Measurements from ENCODE around the gene RNGTT.

The RNGTT gene

DNA sequence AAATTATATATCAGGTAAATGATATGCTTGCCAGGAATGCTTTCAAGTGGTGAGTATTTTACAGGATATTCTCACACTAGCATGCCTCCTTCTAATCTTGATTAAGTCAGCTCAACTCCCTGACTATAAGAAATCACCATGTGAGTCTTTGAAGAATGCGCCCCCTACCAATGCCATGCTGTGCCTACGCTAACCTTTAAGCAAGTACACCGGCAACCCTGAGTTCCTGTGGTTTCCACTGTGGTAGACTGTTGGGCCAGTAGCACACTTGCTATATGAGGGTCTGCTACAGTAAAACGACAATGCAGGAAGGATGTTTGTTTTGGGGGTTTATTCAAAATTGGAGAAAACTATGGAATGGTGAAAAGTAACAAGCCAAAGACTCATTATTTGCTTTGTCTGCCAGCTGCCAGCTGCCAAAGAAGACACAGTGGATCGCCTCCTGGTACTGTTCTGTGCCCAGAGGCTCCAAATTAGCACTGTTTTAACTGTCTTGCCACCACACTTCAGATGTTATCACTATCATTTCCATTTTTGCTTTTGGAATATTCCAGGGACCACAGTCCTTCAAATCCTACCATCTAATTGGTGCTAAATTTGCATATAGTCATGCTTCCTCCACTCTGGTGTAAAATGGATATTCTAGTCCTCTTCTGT, 333.5 kb downstream of the RNGTT start:
- TF ChIP-seq SIN3A (IDR thresholded peaks at IDR 0.05; ENCODE audit: borderline replicate concordance, insufficient read depth, low read length) (no peak), TAF1 (IDR thresholded peaks at IDR 0.05; ENCODE audit: borderline replicate concordance, insufficient read depth, low read length) (no peak), REST (IDR thresholded peaks at IDR 0.05; ENCODE audit: insufficient read depth in 1 of 2, low read depth in 2 of 2, low read length in 2 of 2) (no peak), POLR2AphosphoS5 (IDR thresholded peaks at IDR 0.05; ENCODE audit: low read depth, low read length) (no peak), FOXP2 (optimal IDR thresholded peaks at IDR 0.05; ENCODE audit: borderline replicate concordance, extremely low read depth, extremely low read length, insufficient read depth) (no peak)

- TF ChIP-seq SIN3A (IDR thresholded peaks at IDR 0.05; ENCODE audit: borderline replicate concordance, insufficient read depth, low read length): no peak
- no peak for TF ChIP-seq TAF1 (IDR thresholded peaks at IDR 0.05; ENCODE audit: borderline replicate concordance, insufficient read depth, low read length)
- no peak for TF ChIP-seq FOXP2 (optimal IDR thresholded peaks at IDR 0.05; ENCODE audit: borderline replicate concordance, extremely low read depth, extremely low read length, insufficient read depth)
- no peak for TF ChIP-seq POLR2AphosphoS5 (IDR thresholded peaks at IDR 0.05; ENCODE audit: low read depth, low read length)
These were observed 337.0 kb downstream of the RNGTT start for GRCh38 chr6:88626460-88626859.

GRCh38 chr6:88623531-88623930, 339.9 kb downstream of the RNGTT start:
- TF ChIP-seq SIN3A (IDR thresholded peaks at IDR 0.05; ENCODE audit: borderline replicate concordance, insufficient read depth, low read length): no peak
- TF ChIP-seq FOXP2 (optimal IDR thresholded peaks at IDR 0.05; ENCODE audit: borderline replicate concordance, extremely low read depth, extremely low read length, insufficient read depth): no peak
- TF ChIP-seq REST (IDR thresholded peaks at IDR 0.05; ENCODE audit: insufficient read depth in 1 of 2, low read depth in 2 of 2, low read length in 2 of 2): no peak
- TF ChIP-seq POLR2AphosphoS5 (IDR thresholded peaks at IDR 0.05; ENCODE audit: low read depth, low read length): no peak
- TF ChIP-seq TAF1 (IDR thresholded peaks at IDR 0.05; ENCODE audit: borderline replicate concordance, insufficient read depth, low read length): no peak

DNA sequence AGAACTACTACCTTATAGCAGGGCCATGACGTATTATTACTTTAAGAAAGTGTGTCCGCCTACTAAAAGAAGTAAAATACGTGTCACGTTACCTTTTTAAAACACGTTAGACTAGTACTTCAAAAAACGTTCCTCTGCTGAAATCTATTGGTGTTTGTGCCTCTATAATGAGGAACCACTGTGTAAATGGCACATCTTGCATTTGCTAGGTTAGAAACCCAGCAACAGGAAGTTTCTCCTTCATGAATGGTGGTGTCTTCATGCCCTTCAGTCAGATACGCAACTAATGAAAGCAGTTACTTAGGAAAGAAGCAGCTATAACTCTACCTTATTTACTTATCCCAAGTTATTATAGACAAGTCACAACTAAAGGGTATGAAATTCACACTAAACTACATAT, 343.5 kb downstream of the RNGTT start:
- TF ChIP-seq REST (IDR thresholded peaks at IDR 0.05; ENCODE audit: insufficient read depth in 1 of 2, low read depth in 2 of 2, low read length in 2 of 2) (no peak), SIN3A (IDR thresholded peaks at IDR 0.05; ENCODE audit: borderline replicate concordance, insufficient read depth, low read length) (no peak), TAF1 (IDR thresholded peaks at IDR 0.05; ENCODE audit: borderline replicate concordance, insufficient read depth, low read length) (no peak)

DNA sequence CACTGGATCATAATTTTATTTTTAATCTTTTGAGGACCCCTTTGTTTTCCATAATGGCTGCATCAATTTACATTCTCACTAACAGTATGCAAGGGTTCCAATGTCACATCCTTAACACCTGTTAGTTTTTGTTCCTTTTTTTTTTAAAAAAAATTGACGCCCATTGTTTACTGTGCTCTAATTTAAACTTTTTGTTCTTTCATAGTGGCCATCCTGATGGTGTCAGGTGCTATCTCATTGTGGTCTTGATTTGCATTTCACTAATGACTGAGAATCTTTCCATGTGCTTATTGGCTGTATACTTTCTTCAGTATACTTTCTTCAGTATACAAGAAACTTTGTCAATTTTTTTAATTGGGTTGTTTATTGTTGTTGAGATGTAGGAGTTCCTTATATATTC, 347.0 kb downstream of the RNGTT start:
- TF ChIP-seq SIN3A (IDR thresholded peaks at IDR 0.05; ENCODE audit: borderline replicate concordance, insufficient read depth, low read length): no peak
- TF ChIP-seq POLR2AphosphoS5 (IDR thresholded peaks at IDR 0.05; ENCODE audit: low read depth, low read length): no peak
- TF ChIP-seq TAF1 (IDR thresholded peaks at IDR 0.05; ENCODE audit: borderline replicate concordance, insufficient read depth, low read length): no peak
- no peak for TF ChIP-seq FOXP2 (optimal IDR thresholded peaks at IDR 0.05; ENCODE audit: borderline replicate concordance, extremely low read depth, extremely low read length, insufficient read depth)
- TF ChIP-seq REST (IDR thresholded peaks at IDR 0.05; ENCODE audit: insufficient read depth in 1 of 2, low read depth in 2 of 2, low read length in 2 of 2): no peak
